GM12878 (cell line): ENCODE results near the gene LMBRD1. TPM values are rescaled to one million over a fixed set of nuclear protein-coding genes. Genes with fewer than 3 reads are reported as not detected.

Experiments used
- ATAC-seq: fragments of 200-7000 bp; cut with Tn5 transposase; 3 replicates; pipeline ENCODE4 v1.9.1; 2020; ENCODE audit warnings: mild to moderate bottlenecking, moderate library complexity
- BruUV-seq: library from RNA; stranded (reverse); fragments of 400-500 nt; replicated peaks from 2 replicates; lab custom pipeline; 2021; lab: Mats Ljungman, UMichigan
- CTCF ChIA-PET: fragments of 300-600 bp; sonication (Branson Sonifier 250); formaldehyde crosslinking; extraction: SDS; loops from one replicate; lab custom pipeline; 2021; ENCODE audit warnings: inconsistent platforms; lab: Yijun Ruan, JAX
- POLR2A ChIA-PET: fragments of 350-600 bp; formaldehyde crosslinking; extraction: SDS; loops from one replicate; lab custom pipeline; 2021; ENCODE audit warnings: inconsistent platforms; lab: Charles Lee
- RAD21 ChIA-PET: fragments of 300-600 bp; sonication (Branson Sonifier 250); formaldehyde crosslinking; loops from one replicate; lab custom pipeline; 2023; ENCODE audit warnings: antibody characterized with exemption; ENCODE audit not compliant: unreplicated experiment; lab: Charles Lee
- SMC1A ChIA-PET: fragments of 300-600 bp; sonication (Branson Sonifier 250); formaldehyde crosslinking; loops from one replicate; lab custom pipeline; 2023; ENCODE audit not compliant: unreplicated experiment, uncharacterized antibody; lab: Charles Lee
- DNase-seq: peaks from one replicate; pipeline ENCODE4 v3.0.0-alpha.2; 2011; ENCODE audit warnings: low read depth, low spot score
- FAIRE-seq: peaks from 3 replicates; lab custom pipeline; 2011; peaks lifted over from hg19 to GRCh38; lab: Jason Lieb, UNC
- H2AFZ ChIP-seq: 2 replicates; pipeline ENCODE4 v1.6.0; 2011; ENCODE audit warnings: low read depth, low read length, control low read depth; ENCODE audit not compliant: control insufficient read depth
- H3K27ac ChIP-seq: 2 replicates; pipeline ENCODE4 v1.5.1; 2011; ENCODE audit warnings: control low read depth; ENCODE audit not compliant: control insufficient read depth, insufficient read depth
- H3K27me3 ChIP-seq, 2 experiments: replicated peaks in 1 of 2; 2 replicates each; pipeline versions ENCODE4 v1.6.0 to v1.6.1; 2011; ENCODE audit warnings: low read length in 1 of 2; ENCODE audit not compliant: control insufficient read depth in 2 of 2, insufficient read depth in 2 of 2
- H3K36me3 ChIP-seq, 2 experiments: 2 replicates each; pipeline ENCODE4 v1.5.1; 2011; ENCODE audit warnings: low read length in 1 of 2; ENCODE audit not compliant: control insufficient read depth in 2 of 2, insufficient read depth in 2 of 2
- H3K4me1 ChIP-seq: 2 replicates; pipeline ENCODE4 v1.6.1; 2011; ENCODE audit warnings: mild to moderate bottlenecking, low read length, moderate library complexity, mixed read lengths; ENCODE audit not compliant: control insufficient read depth, insufficient read depth
- H3K4me2 ChIP-seq: 2 replicates; pipeline ENCODE4 v1.6.0; 2011; ENCODE audit warnings: control low read depth; ENCODE audit not compliant: control insufficient read depth, insufficient read depth
- H3K4me3 ChIP-seq: fragments of 200-600 bp; sonication (generic); 2 replicates; pipeline ENCODE4 v1.5.1; 2016
- H3K79me2 ChIP-seq: 2 replicates; pipeline ENCODE4 v1.6.0; 2011; ENCODE audit warnings: low read length; ENCODE audit not compliant: control insufficient read depth, insufficient read depth
- H3K9ac ChIP-seq: 2 replicates; pipeline ENCODE4 v1.8.0; 2011; ENCODE audit warnings: low read length, control low read depth, mixed read lengths; ENCODE audit not compliant: control insufficient read depth, insufficient read depth
- H3K9me3 ChIP-seq: replicated peaks from 3 replicates; pipeline ENCODE4 v1.5.1; 2011; ENCODE audit warnings: mild to moderate bottlenecking, low read length; ENCODE audit not compliant: control insufficient read depth, insufficient read depth
- H4K20me1 ChIP-seq: 2 replicates; pipeline ENCODE4 v1.6.0; 2011; ENCODE audit not compliant: control insufficient read depth, insufficient read depth
- CUX1 ChIP-seq: IDR thresholded peaks from 2 replicates; pipeline ENCODE4 v1.6.1; 2012; ENCODE audit warnings: improper control_type of control experiment, low read depth, low read length; ENCODE audit not compliant: insufficient replicate concordance
- KLF5 ChIP-seq: fragments of 450-650 bp; IDR thresholded peaks from 2 replicates; pipeline ENCODE4 v1.6.1; 2014; ENCODE audit warnings: mild to moderate bottlenecking; ENCODE audit not compliant: partially characterized antibody
- MXI1 ChIP-seq: fragments of 150-350 bp; IDR thresholded peaks from 2 replicates; pipeline ENCODE4 v1.6.1; 2011; ENCODE audit warnings: low read depth, mild to moderate bottlenecking, inconsistent platforms, low read length, improper control_type of control experiment
- NFXL1 ChIP-seq: fragments of 450-650 bp; IDR thresholded peaks from 2 replicates; pipeline ENCODE4 v1.6.1; 2017; ENCODE audit warnings: antibody characterized with exemption, mild to moderate bottlenecking, borderline replicate concordance
- in situ Hi-C: fragments of 300-500 bp; cut with MboI; formaldehyde crosslinking; loops from 9 replicates; pipeline ENCODE4 v1.14.3; 2018; ENCODE audit warnings: mixed read lengths
- intact Hi-C: fragments of 100-400 bp; cut with micrococcal nuclease; formaldehyde crosslinking; loops from one replicate; pipeline ENCODE4 v1.14.2; 2022; ENCODE audit not compliant: unreplicated experiment
- polyA plus RNA-seq, 11 experiments: library from polyadenylated mRNA; depleted of rRNA in 4 of 11; unstranded in 6 of 11; stranded (reverse) in 5 of 11; fragments of >200 nt; fragmentation: Nextera tagmentation in 4 of 11; fragmentation: Illumina TruSeq in 1 of 11; extraction: Ambion mirVana in 4 of 11; extraction: Trizol in 1 of 11; gene quantifications; 1 replicate in 1 of 11; 2 replicates in 10 of 11; pipeline versions ENCODE4 v1.2.1 to v1.2.3, GENCODE V29; 2011 to 2016; ENCODE audit warnings: inconsistent platforms in 2 of 11, missing spikeins in 2 of 11, low read depth in 1 of 11
- total RNA-seq, 4 experiments: library from RNA; depleted of rRNA in 3 of 4; stranded (reverse); fragments of >200 nt in 3 of 4; fragmentation: Illumina TruSeq in 1 of 4; extraction: Trizol in 1 of 4; gene quantifications; 2 replicates each; pipeline versions ENCODE4 v1.2.1 to v1.2.3, GENCODE V29; 2013 to 2021
- TF ChIP-seq, protein P1 (sequence below): IDR thresholded peaks from 2 replicates; pipeline ENCODE4 v1.6.1; 2012; ENCODE audit warnings: low read length, inconsistent platforms
- TF ChIP-seq, protein P2 (sequence below), 3 experiments: IDR thresholded peaks in 2 of 3; conservative IDR thresholded peaks in 1 of 3; 2 replicates each; pipeline ENCODE4 v1.5.1; 2011; ENCODE audit warnings: low read depth in 3 of 3, low read length in 3 of 3, mild to moderate bottlenecking in 3 of 3, control low read depth in 2 of 3, moderate library complexity in 2 of 3, inconsistent platforms in 1 of 3, mixed read lengths in 1 of 3; ENCODE audit not compliant: control insufficient read depth in 2 of 3, insufficient read depth in 1 of 3; ENCODE audit errors: extremely low read depth in 1 of 3
- TF ChIP-seq, protein P3 (sequence below): IDR thresholded peaks from 2 replicates; pipeline ENCODE4 v1.6.1; 2012; ENCODE audit warnings: low read depth, low read length, improper control_type of control experiment

Gene LMBRD1
- total and polyA plus RNA-seq, 10 of the 15 experiments (the other 5 are each of a cell fraction or from before 2014, with no cell fraction given): 20.0 to 82.1 (median 27.2) TPM

- CTCF ChIA-PET: interaction anchor here (0.6 to 4.7 kb wide), 4 partner anchors 34 to 279 kb away, joined by 3 to 78 read pairs (median 3); partner anchors contain the start of gene COL19A1
- Histone ChIP-seq H3K4me1 (peaks cover 3% of the 10 kb centered on the region; the same call in 1 of the 2 replicates), H3K9ac (no peak overlapping the region), H2AFZ (no peak overlapping the region), H3K4me2 (no peak overlapping the region), H3K79me2 (no peaks in the 10 kb centered on the region), H3K4me3 (no peak overlapping the region), H3K27me3 (no peaks in the 10 kb centered on the region), H3K27ac (no peak overlapping the region), H3K9me3 (no peaks in the 10 kb centered on the region), H4K20me1 (no peaks in the 10 kb centered on the region), H3K36me3 (no peaks in the 10 kb centered on the region)
- intact Hi-C loops (loop anchor here (10.0 kb wide), 2 partner anchors 98 to 152 kb away; no protein-coding TSS in a partner anchor), in situ Hi-C loops (loop anchor here (5.0 kb wide), 1 partner anchor 280 kb away; no protein-coding TSS in a partner anchor)
- SMC1A ChIA-PET: interaction anchor here (0.7 to 5.0 kb wide), 3 partner anchors 9 to 276 kb away, joined by 4 to 65 read pairs (median 5); no protein-coding TSS in a partner anchor
- no TSS peak for BruUV-seq
- DNase-seq: no peak
- no peak for FAIRE-seq
- POLR2A ChIA-PET: no interaction called here
- RAD21 ChIA-PET: interaction anchor here (1.1 kb wide), 1 partner anchor 275 kb away, joined by 3 read pairs; no protein-coding TSS in a partner anchor
- no peak for ATAC-seq
- TF ChIP-seq, protein P1, sequence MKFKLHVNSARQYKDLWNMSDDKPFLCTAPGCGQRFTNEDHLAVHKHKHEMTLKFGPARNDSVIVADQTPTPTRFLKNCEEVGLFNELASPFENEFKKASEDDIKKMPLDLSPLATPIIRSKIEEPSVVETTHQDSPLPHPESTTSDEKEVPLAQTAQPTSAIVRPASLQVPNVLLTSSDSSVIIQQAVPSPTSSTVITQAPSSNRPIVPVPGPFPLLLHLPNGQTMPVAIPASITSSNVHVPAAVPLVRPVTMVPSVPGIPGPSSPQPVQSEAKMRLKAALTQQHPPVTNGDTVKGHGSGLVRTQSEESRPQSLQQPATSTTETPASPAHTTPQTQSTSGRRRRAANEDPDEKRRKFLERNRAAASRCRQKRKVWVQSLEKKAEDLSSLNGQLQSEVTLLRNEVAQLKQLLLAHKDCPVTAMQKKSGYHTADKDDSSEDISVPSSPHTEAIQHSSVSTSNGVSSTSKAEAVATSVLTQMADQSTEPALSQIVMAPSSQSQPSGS: no peak
- TF ChIP-seq, protein P2, sequence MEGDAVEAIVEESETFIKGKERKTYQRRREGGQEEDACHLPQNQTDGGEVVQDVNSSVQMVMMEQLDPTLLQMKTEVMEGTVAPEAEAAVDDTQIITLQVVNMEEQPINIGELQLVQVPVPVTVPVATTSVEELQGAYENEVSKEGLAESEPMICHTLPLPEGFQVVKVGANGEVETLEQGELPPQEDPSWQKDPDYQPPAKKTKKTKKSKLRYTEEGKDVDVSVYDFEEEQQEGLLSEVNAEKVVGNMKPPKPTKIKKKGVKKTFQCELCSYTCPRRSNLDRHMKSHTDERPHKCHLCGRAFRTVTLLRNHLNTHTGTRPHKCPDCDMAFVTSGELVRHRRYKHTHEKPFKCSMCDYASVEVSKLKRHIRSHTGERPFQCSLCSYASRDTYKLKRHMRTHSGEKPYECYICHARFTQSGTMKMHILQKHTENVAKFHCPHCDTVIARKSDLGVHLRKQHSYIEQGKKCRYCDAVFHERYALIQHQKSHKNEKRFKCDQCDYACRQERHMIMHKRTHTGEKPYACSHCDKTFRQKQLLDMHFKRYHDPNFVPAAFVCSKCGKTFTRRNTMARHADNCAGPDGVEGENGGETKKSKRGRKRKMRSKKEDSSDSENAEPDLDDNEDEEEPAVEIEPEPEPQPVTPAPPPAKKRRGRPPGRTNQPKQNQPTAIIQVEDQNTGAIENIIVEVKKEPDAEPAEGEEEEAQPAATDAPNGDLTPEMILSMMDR (IDR thresholded peaks at IDR 0.05 in 2 of 3, conservative IDR thresholded peaks at IDR 0.05 in 1 of 3; ENCODE audit: control insufficient read depth in 2 of 3, extremely low read depth in 1 of 3, insufficient read depth in 1 of 3, low read depth in 3 of 3, low read length in 3 of 3): no peak
- no peak for TF ChIP-seq KLF5
- TF ChIP-seq CUX1: no peak
- TF ChIP-seq NFXL1: no peak
- TF ChIP-seq MXI1: no peak
- TF ChIP-seq, protein P3, sequence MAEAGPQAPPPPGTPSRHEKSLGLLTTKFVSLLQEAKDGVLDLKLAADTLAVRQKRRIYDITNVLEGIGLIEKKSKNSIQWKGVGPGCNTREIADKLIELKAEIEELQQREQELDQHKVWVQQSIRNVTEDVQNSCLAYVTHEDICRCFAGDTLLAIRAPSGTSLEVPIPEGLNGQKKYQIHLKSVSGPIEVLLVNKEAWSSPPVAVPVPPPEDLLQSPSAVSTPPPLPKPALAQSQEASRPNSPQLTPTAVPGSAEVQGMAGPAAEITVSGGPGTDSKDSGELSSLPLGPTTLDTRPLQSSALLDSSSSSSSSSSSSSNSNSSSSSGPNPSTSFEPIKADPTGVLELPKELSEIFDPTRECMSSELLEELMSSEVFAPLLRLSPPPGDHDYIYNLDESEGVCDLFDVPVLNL: no peak
Observed at GRCh38 chr6:69832558-69832957, 35.7 kb upstream of the LMBRD1 start.
